Uterine smooth muscle cell (primary cell): ENCODE data around the gene SPIRE2. TPM values are rescaled to one million over a fixed set of nuclear protein-coding genes. Genes with fewer than 3 reads are reported as not detected.

ENCODE experiments used
- total RNA-seq: library from RNA; depleted of rRNA; stranded (reverse); fragments of >200 nt; gene quantifications from 2 replicates; pipeline ENCODE4 v1.2.3, GENCODE V29; 2014

SPIRE2 gene, protein sequence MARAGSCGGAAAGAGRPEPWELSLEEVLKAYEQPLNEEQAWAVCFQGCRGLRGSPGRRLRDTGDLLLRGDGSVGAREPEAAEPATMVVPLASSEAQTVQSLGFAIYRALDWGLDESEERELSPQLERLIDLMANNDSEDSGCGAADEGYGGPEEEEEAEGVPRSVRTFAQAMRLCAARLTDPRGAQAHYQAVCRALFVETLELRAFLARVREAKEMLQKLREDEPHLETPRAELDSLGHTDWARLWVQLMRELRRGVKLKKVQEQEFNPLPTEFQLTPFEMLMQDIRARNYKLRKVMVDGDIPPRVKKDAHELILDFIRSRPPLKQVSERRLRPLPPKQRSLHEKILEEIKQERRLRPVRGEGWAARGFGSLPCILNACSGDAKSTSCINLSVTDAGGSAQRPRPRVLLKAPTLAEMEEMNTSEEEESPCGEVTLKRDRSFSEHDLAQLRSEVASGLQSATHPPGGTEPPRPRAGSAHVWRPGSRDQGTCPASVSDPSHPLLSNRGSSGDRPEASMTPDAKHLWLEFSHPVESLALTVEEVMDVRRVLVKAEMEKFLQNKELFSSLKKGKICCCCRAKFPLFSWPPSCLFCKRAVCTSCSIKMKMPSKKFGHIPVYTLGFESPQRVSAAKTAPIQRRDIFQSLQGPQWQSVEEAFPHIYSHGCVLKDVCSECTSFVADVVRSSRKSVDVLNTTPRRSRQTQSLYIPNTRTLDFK
- 1.1 and 1.4 TPM in 2 replicates for total RNA-seq

DNA sequence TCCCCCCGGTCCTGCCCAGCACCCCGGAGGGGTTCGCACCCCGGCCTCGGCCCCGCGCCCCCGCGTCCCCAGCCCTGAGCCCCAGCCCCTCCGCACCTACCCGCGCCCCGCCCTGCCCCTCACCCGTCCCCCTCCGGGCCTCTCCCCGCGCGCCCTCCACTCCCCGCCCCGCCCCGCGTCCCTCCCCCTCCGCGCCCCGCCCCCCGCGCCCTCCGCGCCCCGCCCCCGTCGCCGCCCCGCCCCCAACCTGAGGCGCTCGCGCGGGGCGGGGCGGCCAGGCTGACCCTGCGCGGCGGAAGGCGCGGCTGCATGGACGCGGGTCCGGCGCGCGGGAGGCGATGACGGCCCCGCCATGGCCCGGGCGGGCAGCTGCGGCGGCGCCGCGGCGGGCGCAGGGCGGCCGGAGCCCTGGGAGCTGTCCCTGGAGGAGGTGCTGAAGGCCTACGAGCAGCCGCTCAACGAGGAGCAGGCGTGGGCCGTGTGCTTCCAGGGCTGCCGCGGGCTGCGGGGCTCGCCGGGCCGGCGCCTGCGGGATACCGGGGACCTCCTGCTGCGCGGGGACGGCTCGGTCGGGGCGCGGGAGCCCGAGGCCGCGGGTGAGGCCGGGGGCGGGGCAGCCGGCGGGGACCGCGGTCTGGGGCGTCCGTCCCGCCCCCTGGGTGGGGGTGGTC is at the start of gene SPIRE2:
Gene SPIRE2, plus strand, starts transcription at position 277 of the 671 bp plus-strand sequence. Its CDS starts 76 bp downstream, at position 353.

DNA sequence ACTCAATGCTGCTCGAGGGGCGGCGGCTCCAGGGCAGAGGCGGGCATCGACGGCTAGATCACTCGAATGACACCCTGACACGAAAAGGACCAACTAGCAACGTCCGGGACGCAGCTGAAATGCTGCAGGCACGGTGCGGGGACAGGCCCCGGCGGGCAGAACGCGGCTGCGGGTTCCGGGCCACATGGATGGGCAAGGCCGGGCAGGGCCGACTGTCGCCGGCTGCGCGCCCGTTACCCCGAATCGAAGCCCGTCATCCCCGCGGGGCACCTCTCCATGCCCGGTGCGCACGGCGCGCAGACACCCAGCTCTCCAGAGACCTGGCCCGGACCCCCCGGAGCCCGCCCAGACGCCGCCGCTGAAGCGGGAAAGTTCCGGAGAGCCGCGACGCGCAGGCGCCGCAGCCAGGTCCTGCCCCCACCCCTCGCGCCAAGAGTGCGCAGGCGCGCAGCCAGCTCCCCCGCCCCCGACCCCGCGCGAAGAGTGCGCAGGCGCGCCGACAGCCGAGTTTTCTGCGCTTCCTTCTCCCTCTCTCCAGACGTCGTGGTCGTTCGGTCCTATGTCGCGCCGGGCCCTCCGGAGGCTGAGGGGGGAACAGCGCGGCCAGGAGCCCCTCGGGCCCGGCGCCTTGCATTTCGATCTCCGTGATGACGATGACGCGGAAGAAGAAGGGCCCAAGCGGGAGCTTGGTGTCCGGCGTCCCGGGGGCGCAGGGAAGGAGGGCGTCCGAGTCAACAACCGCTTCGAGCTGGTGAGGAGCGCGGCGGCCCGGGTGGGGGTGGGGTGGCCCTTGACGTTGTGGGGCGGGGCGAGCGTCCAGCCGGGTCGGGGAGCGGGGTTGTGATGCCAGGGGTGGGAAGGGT is 45.1 kb downstream of the SPIRE2 start, which contains the start of gene TCF25:
Gene TCF25, plus strand, starts transcription at position 484 of the 863 bp plus-strand sequence. Its CDS starts 76 bp downstream, at position 560.

DNA sequence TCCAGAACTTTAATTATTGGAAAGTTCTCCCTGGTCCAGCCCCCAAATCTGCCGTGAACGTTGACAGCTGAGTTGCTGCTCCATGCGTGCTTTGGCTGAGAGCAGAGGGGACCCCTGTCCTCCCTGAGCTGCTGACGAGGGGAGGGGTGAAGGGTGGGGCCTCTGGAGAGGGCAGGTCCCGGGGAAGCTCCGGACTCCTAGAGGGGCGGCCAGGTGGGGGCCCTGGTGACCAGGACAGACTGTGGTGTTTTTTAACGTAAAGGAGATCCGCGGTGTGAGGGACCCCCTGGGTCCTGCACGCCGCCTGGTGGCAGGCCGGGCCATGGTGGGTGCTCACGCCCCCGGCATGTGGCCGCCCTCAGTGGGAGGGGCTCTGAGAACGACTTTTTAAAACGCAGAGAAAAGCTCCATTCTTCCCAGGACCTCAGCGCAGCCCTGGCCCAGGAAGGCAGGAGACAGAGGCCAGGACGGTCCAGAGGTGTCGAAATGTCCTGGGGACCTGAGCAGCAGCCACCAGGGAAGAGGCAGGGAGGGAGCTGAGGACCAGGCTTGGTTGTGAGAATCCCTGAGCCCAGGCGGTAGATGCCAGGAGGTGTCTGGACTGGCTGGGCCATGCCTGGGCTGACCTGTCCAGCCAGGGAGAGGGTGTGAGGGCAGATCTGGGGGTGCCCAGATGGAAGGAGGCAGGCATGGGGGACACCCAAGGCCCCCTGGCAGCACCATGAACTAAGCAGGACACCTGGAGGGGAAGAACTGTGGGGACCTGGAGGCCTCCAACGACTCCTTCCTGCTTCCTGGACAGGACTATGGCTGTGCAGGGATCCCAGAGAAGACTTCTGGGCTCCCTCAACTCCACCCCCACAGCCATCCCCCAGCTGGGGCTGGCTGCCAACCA is 90.4 kb downstream of the SPIRE2 start, which contains the start of gene MC1R:
Gene MC1R, plus strand, starts transcription at position 410 of the 895 bp plus-strand sequence. Its CDS starts 397 bp downstream, at position 807.

Other genes starting within 250 kb of the SPIRE2 start
- gene DPEP1, start 214.8 kb upstream of the SPIRE2 start, total RNA-seq, result not detected in 2 replicates
- 76.9 and 94.3 TPM in 2 replicates for gene CHMP1A, start 170.8 kb upstream of the SPIRE2 start, total RNA-seq
- 2.9 and 3.2 TPM in 2 replicates for gene SPATA33, start 170.6 kb upstream of the SPIRE2 start, total RNA-seq
- 58.2 and 58.4 TPM in 2 replicates for gene CDK10, start 141.8 kb upstream of the SPIRE2 start, total RNA-seq
- 14.4 and 16.9 TPM in 2 replicates for gene SPATA2L, start 126.8 kb upstream of the SPIRE2 start, total RNA-seq
- 8.1 and 8.9 TPM in 2 replicates for gene VPS9D1, start 107.6 kb upstream of the SPIRE2 start, total RNA-seq
- 16.7 and 17.2 TPM in 2 replicates for gene ZNF276, start 106.9 kb upstream of the SPIRE2 start, total RNA-seq
- gene FANCA, start 11.8 kb upstream of the SPIRE2 start, total RNA-seq, result 12.4 and 38.7 TPM in 2 replicates
- 182 and 215 TPM in 2 replicates for gene TCF25, start 45.1 kb downstream of the SPIRE2 start, total RNA-seq
- 4.4 and 7.5 TPM in 2 replicates for gene MC1R, start 90.4 kb downstream of the SPIRE2 start, total RNA-seq
- gene TUBB3, start 94.9 kb downstream of the SPIRE2 start, total RNA-seq, result 443 and 596 TPM in 2 replicates
- 110 and 119 TPM in 2 replicates for gene DEF8, start 120.3 kb downstream of the SPIRE2 start, total RNA-seq
- gene DBNDD1, start 191.0 kb downstream of the SPIRE2 start, total RNA-seq, result 0.75 and 1.4 TPM in 2 replicates
- gene PRDM7, start 248.9 kb downstream of the SPIRE2 start, total RNA-seq, result not detected in 2 replicates